HepG2 (cell line): ENCODE results near the gene C3orf18. TPM values are rescaled to one million over a fixed set of nuclear protein-coding genes. Genes with fewer than 3 reads are reported as not detected.

ENCODE experiments used
- ATAC-seq: fragments of 200-7000 bp; cut with Tn5 transposase; 3 replicates; pipeline ENCODE4 v1.9.1; 2020; ENCODE audit warnings: mild to moderate bottlenecking, moderate library complexity
- BruUV-seq: library from RNA; stranded (reverse); fragments of 400-500 nt; replicated peaks from 2 replicates; lab custom pipeline; 2021; lab: Mats Ljungman, UMichigan
- CTCF ChIA-PET: fragments of 300-600 bp; formaldehyde crosslinking; extraction: SDS; loops from one replicate; lab custom pipeline; 2021; ENCODE audit warnings: low total read pairs, inconsistent platforms, low intra/inter-chr PET ratio; lab: Yijun Ruan, JAX
- POLR2A ChIA-PET: fragments of 350-600 bp; sonication (Branson Sonifier 250); formaldehyde crosslinking; loops from one replicate; lab custom pipeline; 2020; ENCODE audit warnings: antibody characterized with exemption, inconsistent platforms; lab: Yijun Ruan, JAX
- DNase-seq: peaks from one replicate; pipeline ENCODE4 v3.0.0-alpha.2; 2015; ENCODE audit warnings: low spot score
- FAIRE-seq: peaks from 3 replicates; lab custom pipeline; 2011; peaks lifted over from hg19 to GRCh38; lab: Jason Lieb, UNC
- H2AFZ ChIP-seq: one replicate; pipeline ENCODE4 v1.6.1; 2011; ENCODE audit warnings: low read length, inconsistent platforms
- H3K27ac ChIP-seq: fragments of 300-600 bp; 3 replicates; pipeline ENCODE4 v1.8.0; 2011; ENCODE audit warnings: mixed run types, mild to moderate bottlenecking, mixed read lengths, low read length, inconsistent platforms; ENCODE audit not compliant: insufficient read depth; ENCODE audit errors: extremely low read length
- H3K27me3 ChIP-seq, 2 experiments: fragments of 200-600 bp in 1 of 2; 2 replicates in 1 of 2; 3 replicates in 1 of 2; pipeline versions ENCODE4 v1.6.0 to v1.8.0; 2011; ENCODE audit warnings: low read length in 2 of 2, mild to moderate bottlenecking in 2 of 2, moderate library complexity in 2 of 2, inconsistent platforms in 1 of 2; ENCODE audit not compliant: insufficient read depth in 2 of 2, control insufficient read depth in 1 of 2
- H3K36me3 ChIP-seq, 2 experiments: fragments of 200-600 bp in 1 of 2; replicated peaks in 1 of 2; 2 replicates in 1 of 2; 3 replicates in 1 of 2; pipeline versions ENCODE4 v1.5.1 to v1.8.0; 2011; ENCODE audit warnings: low read length in 2 of 2, inconsistent platforms in 1 of 2; ENCODE audit not compliant: insufficient read depth in 2 of 2, control insufficient read depth in 1 of 2
- H3K4me1 ChIP-seq: 2 replicates; pipeline ENCODE4 v1.5.1; 2012; ENCODE audit warnings: low read length, inconsistent platforms; ENCODE audit not compliant: insufficient read depth
- H3K4me2 ChIP-seq: 2 replicates; pipeline ENCODE4 v1.6.0; 2011; ENCODE audit warnings: low read depth, low read length, inconsistent platforms
- H3K4me3 ChIP-seq, 3 experiments: fragments of 200-600 bp in 1 of 3; sonication (generic), shearing (Covaris generic) in 1 of 3; replicated peaks in 1 of 3; 2 replicates each; pipeline ENCODE4 v1.5.1; 2011 to 2016; ENCODE audit warnings: low read length in 3 of 3, inconsistent platforms in 2 of 3, low read depth in 2 of 3, mild to moderate bottlenecking in 2 of 3, control low read depth in 1 of 3, mixed read lengths in 1 of 3; ENCODE audit not compliant: insufficient read depth in 1 of 3
- H3K79me2 ChIP-seq: one replicate; pipeline ENCODE4 v1.6.1; 2011; ENCODE audit warnings: low read length, inconsistent platforms; ENCODE audit not compliant: insufficient read depth
- H3K9ac ChIP-seq: 2 replicates; pipeline ENCODE4 v1.6.0; 2011; ENCODE audit warnings: mild to moderate bottlenecking, low read depth, low read length, inconsistent platforms; ENCODE audit not compliant: insufficient read depth
- H3K9me3 ChIP-seq: 2 replicates; pipeline ENCODE4 v1.5.1; 2012; ENCODE audit warnings: mild to moderate bottlenecking, low read length
- H4K20me1 ChIP-seq: 2 replicates; pipeline ENCODE4 v1.6.0; 2011; ENCODE audit warnings: inconsistent platforms, mild to moderate bottlenecking, low read length, moderate library complexity; ENCODE audit not compliant: insufficient read depth
- ARID5B ChIP-seq: IDR thresholded peaks from 2 replicates; pipeline ENCODE4 v1.4.0; 2020; ENCODE audit warnings: mild to moderate bottlenecking, missing genetic modification reagents
- EEA1 ChIP-seq: sonication (generic); formaldehyde crosslinking; IDR thresholded peaks from 2 replicates; pipeline ENCODE4 v1.5.1; 2020; ENCODE audit warnings: mild to moderate bottlenecking, missing genetic modification reagents, borderline replicate concordance
- MAFF ChIP-seq: IDR thresholded peaks from 2 replicates; pipeline ENCODE4 v1.6.1; 2011; ENCODE audit warnings: low read depth, low read length, improper control_type of control experiment
- MAFK ChIP-seq, 2 experiments: IDR thresholded peaks in 1 of 2; conservative IDR thresholded peaks in 1 of 2; 2 replicates each; pipeline ENCODE4 v1.6.1; 2011; ENCODE audit warnings: improper control_type of control experiment in 2 of 2, low read length in 2 of 2
- TEAD2 ChIP-seq: sonication (generic); formaldehyde crosslinking; IDR thresholded peaks from 2 replicates; pipeline ENCODE4 v1.9.0; 2021; ENCODE audit warnings: missing genetic modification reagents
- ZBTB7B ChIP-seq: sonication (generic); formaldehyde crosslinking; IDR thresholded peaks from 2 replicates; pipeline ENCODE4 v1.4.0; 2020; ENCODE audit warnings: missing genetic modification reagents
- ZFP37 ChIP-seq: sonication (generic); formaldehyde crosslinking; IDR thresholded peaks from 2 replicates; pipeline ENCODE4 v1.4.0; 2020; ENCODE audit warnings: missing genetic modification reagents, borderline replicate concordance
- ZFX ChIP-seq: sonication (generic); formaldehyde crosslinking; IDR thresholded peaks from 2 replicates; pipeline ENCODE4 v1.4.0; 2020; ENCODE audit warnings: mild to moderate bottlenecking, low read depth, missing genetic modification reagents, moderate library complexity
- ZNF264 ChIP-seq: sonication (generic); formaldehyde crosslinking; IDR thresholded peaks from 2 replicates; pipeline ENCODE4 v1.4.0; 2020; ENCODE audit warnings: missing genetic modification reagents
- ZNF569 ChIP-seq: sonication (generic); formaldehyde crosslinking; IDR thresholded peaks from 2 replicates; pipeline ENCODE4 v1.5.0; 2020; ENCODE audit warnings: mild to moderate bottlenecking, missing genetic modification reagents, moderate library complexity, borderline replicate concordance
- ZNF766 ChIP-seq: sonication (generic); formaldehyde crosslinking; IDR thresholded peaks from 2 replicates; pipeline ENCODE4 v1.5.0; 2020; ENCODE audit warnings: missing genetic modification reagents, borderline replicate concordance
- ZNF776 ChIP-seq: sonication (generic); formaldehyde crosslinking; IDR thresholded peaks from 2 replicates; pipeline ENCODE4 v1.4.0; 2020; ENCODE audit warnings: mild to moderate bottlenecking, missing genetic modification reagents
- ZXDC ChIP-seq: sonication (generic); formaldehyde crosslinking; IDR thresholded peaks from 2 replicates; pipeline ENCODE4 v1.5.0; 2020; ENCODE audit warnings: mild to moderate bottlenecking, missing genetic modification reagents
- WGBS: methylation state at CpG from one replicate; pipeline ENCODE4 v1.1.6; 2017; ENCODE audit warnings: low lambda C conversion rate; 5-methylcytosine and 5-hydroxymethylcytosine counted together
- in situ Hi-C: cut with HindIII; loops from 2 replicates; pipeline ENCODE4 v1.10.0; 2017; ENCODE audit warnings: low pct_unique_long_range_greater_than_20kb; ENCODE audit not compliant: extremely low pct_ligation_motif_present
- intact Hi-C: fragments of 100-400 bp; cut with micrococcal nuclease; formaldehyde crosslinking; loops from one replicate; pipeline ENCODE4 v1.10.0; 2022; ENCODE audit not compliant: unreplicated experiment
- polyA plus RNA-seq, 8 experiments: library from polyadenylated mRNA; depleted of rRNA in 3 of 8; stranded (reverse) in 7 of 8; unstranded in 1 of 8; fragments of >200 nt; fragmentation: Illumina TruSeq in 4 of 8; extraction: Trizol in 4 of 8; gene quantifications; 2 replicates each; pipeline versions ENCODE4 v1.2.1 to v1.2.3, GENCODE V29; 2011 to 2016; ENCODE audit warnings: low read depth in 4 of 8, missing spikeins in 1 of 8, mixed read lengths in 1 of 8; ENCODE audit not compliant: insufficient read depth in 1 of 8
- total RNA-seq, 5 experiments: library from RNA; depleted of rRNA; stranded (reverse); fragments of >200 nt; fragmentation: Illumina TruSeq; extraction: Trizol; gene quantifications; 2 replicates each; pipeline ENCODE4 v1.2.3, GENCODE V29; 2016; ENCODE audit warnings: low read depth in 1 of 5

Gene C3orf18
- total and polyA plus RNA-seq, 2 of the 13 experiments (the other 11 are each of a cell fraction or from before 2014, with no cell fraction given): 1.6 to 4.8 TPM

- ChIA-PET POLR2A (no interaction called here), CTCF (no interaction called here)
- Histone ChIP-seq H3K36me3 (no peaks in the 10 kb centered on the region), H3K9me3 (no peaks in the 10 kb centered on the region), H2AFZ (no peak overlapping the region), H3K79me2 (no peaks in the 10 kb centered on the region), H3K27ac (no peak overlapping the region), H4K20me1 (no peaks in the 10 kb centered on the region), H3K4me1 (peaks cover 33% of the 10 kb centered on the region), H3K9ac (no peak overlapping the region), H3K4me2 (no peak overlapping the region), H3K27me3 (peaks cover 4 to 36% of the 10 kb centered on the region in 2 experiments; a peak in 4 of 5 replicates), H3K4me3 (no peak overlapping the region)
- BruUV-seq: no TSS peak
- TF ChIP-seq ZXDC (CRISPR knock-in tag): no peak
- TF ChIP-seq EEA1: no peak
- no peak for TF ChIP-seq TEAD2 (CRISPR knock-in tag)
- no peak for TF ChIP-seq ZNF766 (CRISPR knock-in tag)
- no peak for FAIRE-seq
- in situ Hi-C loops (no loop called here), intact Hi-C loops (loop anchor here (2.0 to 5.0 kb wide), 2 partner anchors 96 to 146 kb away; no protein-coding TSS in a partner anchor)
- no peak for DNase-seq
- no peak for ATAC-seq
- 90% methylated on average over 2 of the region's 7 CpGs for WGBS
Observed at GRCh38 chr3:50518436-50518835, 49.1 kb downstream of the C3orf18 start.

DNA sequence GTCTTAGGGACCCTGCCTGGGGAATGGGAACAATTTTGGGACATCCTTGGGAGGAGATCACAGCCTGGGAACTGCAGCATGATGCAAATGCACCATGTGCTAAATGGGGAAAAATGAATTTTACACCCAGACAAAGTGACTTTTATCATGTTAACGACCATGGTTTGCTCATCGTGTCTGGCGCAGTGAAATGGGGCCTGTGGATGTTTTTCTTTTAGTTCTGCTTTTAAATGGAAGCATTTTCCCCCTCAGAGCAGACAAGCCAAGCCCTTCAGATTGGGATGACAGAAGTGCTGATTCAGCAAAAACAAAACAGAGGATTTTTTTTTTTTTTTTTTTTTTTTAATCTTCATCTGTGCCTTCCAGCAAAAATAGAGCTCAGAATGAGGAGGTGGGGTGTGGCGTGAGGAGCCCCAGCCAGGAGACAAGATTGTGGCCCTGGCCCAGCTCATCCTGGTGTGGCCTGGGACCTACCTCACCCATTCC, 49.8 kb downstream of the C3orf18 start:
- Histone ChIP-seq H3K4me2 (no peak overlapping the region), H3K4me3 (no peak overlapping the region), H3K79me2 (no peaks in the 10 kb centered on the region), H4K20me1 (no peaks in the 10 kb centered on the region), H3K9me3 (no peaks in the 10 kb centered on the region), H3K27ac (no peak overlapping the region), H2AFZ (no peak overlapping the region), H3K4me1 (peaks cover 38% of the 10 kb centered on the region), H3K36me3 (no peaks in the 10 kb centered on the region), H3K9ac (no peak overlapping the region), H3K27me3 (peaks cover 4 to 39% of the 10 kb centered on the region in 2 experiments; a peak in 4 of 5 replicates)
- ChIA-PET POLR2A (no interaction called here), CTCF (no interaction called here)
- DNase-seq (no peak), FAIRE-seq (no peak), ATAC-seq (no peak)
- BruUV-seq: no TSS peak
- intact Hi-C loops: loop anchor here (2.0 to 5.0 kb wide), 2 partner anchors 97 to 145 kb away; no protein-coding TSS in a partner anchor
- in situ Hi-C loops: no loop called here
- 53% methylated on average over 4 of the region's 4 CpGs for WGBS
- TF ChIP-seq ARID5B (CRISPR knock-in tag): no peak
- TF ChIP-seq MAFK (conservative IDR thresholded peaks at IDR 0.05 in 1 of 2, IDR thresholded peaks at IDR 0.05 in 1 of 2; ENCODE audit: low read length in 2 of 2): peak; percentile 98 to 100
- no peak for TF ChIP-seq ZFP37
- TF ChIP-seq ZNF569: no peak
- TF ChIP-seq ZFX (CRISPR knock-in tag): no peak
- peak; percentile 99 for TF ChIP-seq MAFF
- no peak for TF ChIP-seq ZNF776 (CRISPR knock-in tag)
- no peak for TF ChIP-seq ZNF264 (CRISPR knock-in tag)
- no peak for TF ChIP-seq ZBTB7B (CRISPR knock-in tag)
